ENCODE measurements around the gene PEX19.

Gene PEX19

DNA sequence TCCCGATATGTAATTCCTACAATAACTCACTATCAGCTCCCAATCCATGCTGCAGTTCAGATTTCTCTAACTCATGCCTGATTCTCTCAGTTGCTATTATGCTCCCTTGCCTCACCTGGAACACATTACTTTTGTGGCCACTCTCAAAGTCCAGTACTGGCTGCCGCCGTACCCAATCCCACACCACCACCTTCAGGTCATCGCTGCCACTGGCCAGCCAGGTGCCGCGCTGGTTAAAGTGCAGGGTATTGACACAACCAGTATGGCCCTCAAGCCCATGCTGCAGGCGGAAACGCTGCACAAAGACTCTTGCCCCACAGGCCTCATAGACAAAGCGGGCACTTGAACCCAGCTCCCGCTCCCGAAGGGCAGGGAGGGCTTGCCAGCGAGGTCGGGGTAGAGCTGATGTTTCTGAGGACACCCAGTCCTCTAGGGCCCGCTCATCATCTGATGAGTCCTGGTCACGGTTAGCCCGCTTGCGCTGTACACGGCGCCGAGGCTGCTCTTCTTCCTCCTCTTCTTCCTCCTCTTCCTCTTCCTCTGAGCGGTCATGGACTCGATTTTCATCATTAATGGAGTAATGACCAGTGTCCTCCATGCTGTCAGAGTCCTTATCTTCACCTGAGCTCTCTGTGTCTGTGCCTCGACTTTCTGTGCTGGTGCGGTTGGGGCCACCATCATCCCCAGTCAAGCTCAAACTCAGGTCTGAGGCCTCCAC lies 45.2 kb downstream of the PEX19 start:
- DNase-seq (ENCODE audit: low read depth in 2 of 2) = no peak

DNA sequence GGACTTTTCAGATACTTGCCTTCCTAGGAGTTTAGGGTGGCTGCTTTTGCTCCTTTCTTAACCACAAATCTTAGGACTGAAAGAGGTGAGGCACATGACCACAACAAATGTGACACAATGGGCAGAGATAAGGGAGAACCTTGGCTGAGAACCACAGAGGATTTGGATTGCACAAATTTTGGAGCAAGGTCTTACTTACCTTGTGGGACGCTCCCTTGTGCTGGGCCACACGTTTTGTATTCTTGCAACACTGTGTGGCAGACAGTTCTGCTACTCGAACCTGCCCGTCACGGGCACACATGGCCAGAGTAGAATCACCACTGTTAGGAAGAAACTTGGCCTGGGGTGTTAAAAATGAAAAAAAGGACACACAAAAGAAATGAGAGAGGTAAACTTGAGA lies 46.5 kb downstream of the PEX19 start:
- no peak for DNase-seq (ENCODE audit: low read depth in 2 of 2)

DNA sequence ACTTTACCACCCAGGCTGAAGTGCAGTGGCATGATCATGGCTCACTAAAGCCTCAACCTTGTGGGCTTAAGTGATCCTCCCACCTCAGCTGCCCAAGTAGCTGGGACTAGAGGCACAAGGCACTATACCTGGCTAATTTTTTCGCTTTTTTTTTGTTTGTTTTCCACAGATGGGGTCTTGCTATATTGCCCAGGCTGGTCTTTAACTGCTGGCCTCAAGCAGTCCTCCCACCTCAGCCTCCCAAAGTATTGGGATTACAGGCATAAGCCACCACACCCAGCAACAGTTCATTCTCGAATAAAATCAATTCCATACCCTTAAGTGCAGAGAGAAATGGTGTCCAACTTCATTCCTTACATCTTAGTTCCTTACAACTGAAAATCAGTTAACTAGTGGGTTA lies 47.4 kb downstream of the PEX19 start:
- DNase-seq (ENCODE audit: low read depth in 2 of 2) = no peak

DNA sequence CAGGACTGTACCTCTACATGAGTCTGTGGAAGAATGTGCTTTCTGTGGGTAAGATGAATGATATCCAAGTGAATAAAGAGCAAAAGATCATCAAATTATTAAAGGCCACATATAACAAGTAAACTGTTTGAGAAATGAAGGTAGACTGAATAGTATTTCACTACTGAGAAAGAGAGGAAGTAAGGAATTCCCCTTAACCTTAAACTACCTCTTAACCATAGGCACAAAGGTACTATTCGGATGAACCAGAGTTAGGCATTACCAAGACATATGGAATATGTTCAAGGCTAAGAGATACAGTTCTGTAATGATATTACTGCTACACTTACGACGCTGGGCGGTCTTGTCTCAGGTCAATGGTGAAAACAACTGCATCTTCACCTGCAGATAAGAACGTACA lies 48.1 kb downstream of the PEX19 start:
- no peak for DNase-seq (ENCODE audit: low read depth in 2 of 2)

DNA sequence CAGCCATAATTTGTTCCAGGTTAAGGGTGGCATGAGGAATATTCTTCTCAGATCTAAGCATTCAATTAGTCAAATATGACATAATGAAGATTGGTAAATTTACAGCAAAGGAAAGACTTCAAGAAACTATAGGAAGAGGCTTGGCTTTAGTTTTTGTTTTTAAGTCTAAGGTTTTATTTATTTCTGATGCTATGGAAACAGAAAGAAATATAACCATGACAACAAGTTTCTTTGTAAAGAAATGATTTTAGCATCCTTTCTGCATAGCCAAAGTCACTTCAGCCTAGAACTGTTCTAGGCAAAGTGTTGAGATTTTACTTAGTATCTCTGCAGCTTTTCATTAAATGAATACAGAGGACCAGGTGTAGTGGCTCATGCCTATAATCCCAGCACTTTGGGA lies 52.0 kb downstream of the PEX19 start:
- no peak for DNase-seq (ENCODE audit: low read depth in 2 of 2)

DNA sequence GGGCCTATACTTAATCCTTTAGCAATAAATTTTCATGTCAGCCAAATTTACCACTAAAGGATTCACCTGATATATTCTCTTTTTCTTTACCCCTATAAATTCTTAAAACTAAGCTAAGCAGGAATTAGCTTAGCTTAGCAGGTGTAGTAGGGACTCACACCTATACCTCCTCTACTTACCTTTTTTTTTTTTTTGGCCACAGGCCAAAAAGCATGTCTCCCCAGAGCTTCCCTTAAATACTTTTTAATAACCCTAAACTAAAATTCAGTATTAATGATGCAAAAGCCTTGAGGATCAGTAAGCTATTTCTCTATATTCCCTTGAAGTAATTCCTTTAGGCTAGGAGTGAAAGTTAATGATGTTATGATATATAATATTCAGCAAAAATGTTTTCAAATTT lies 56.5 kb downstream of the PEX19 start:
- DNase-seq (ENCODE audit: low read depth in 2 of 2) = no peak

DNA sequence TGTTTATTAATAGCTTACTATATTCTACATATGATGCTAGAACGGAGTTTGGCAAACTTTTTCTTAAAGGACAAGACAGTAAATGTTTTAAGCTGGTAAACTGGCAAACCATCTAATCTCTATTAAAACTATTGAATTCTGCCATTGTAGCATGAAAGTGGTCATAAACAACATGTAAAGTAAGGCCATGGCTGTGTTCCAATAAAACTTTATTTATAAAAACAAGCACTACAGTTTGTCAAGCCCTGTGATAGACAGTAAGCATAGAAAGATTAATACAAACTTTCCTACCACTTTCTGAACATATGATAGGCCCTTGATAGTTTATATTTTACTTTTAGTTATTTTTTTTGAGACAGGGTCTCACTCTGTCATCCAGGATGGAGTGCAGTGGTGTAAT lies 57.4 kb downstream of the PEX19 start:
- no peak for DNase-seq (ENCODE audit: low read depth in 2 of 2)

DNA sequence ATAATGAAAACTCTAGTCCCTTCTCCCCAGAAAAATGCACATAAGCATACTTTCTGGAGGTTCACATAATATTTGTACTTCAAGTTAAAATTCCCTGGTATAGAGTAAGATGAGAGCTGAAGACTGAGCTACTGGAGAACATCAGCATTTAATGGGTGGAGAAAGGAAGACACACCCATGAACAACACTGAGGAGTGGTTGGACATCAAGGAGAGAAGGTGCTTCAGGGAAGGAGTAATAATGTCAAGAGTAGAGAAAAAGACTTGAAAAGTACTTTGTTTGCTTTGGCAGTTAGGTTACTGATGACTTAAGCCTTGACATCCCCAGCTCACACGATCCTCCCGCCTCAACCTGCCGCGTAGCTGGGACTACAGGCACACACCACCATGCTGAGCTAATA lies 57.9 kb downstream of the PEX19 start:
- no peak for DNase-seq (ENCODE audit: low read depth in 2 of 2)

Data from stimulated activated CD8-positive, alpha-beta memory T cell treated with anti-CD3 and anti-CD28 coated beads, Interleukin-15, amount 100 ng/mL, for 4 hours (primary cell).